Muscle layer of duodenum (tissue), 2 donors: Measurements from ENCODE around the gene LARP7.
"Not testable (repeated sequence)": the region's sequence is repeated elsewhere in the genome, so short reads cannot be mapped to it uniquely, and the experiment has no call there.

ENCODE experiments used
- H3K27ac ChIP-seq: one replicate; pipeline ENCODE4 v1.7.0; 2013; ENCODE audit warnings: mild to moderate bottlenecking, low read length
- H3K27me3 ChIP-seq: one replicate; pipeline ENCODE4 v1.7.0; 2013; ENCODE audit warnings: low read depth, mild to moderate bottlenecking, control low read depth, low read length
- H3K36me3 ChIP-seq, 2 donors: one replicate each; pipeline ENCODE4 v1.7.0; 2013; ENCODE audit warnings: low read length in 2 of 2, control low read depth in 1 of 2, mild to moderate bottlenecking in 1 of 2; ENCODE audit not compliant: insufficient read depth in 2 of 2, control insufficient read depth in 1 of 2
- H3K4me1 ChIP-seq, 2 donors: one replicate each; pipeline ENCODE4 v1.7.0; 2013; ENCODE audit warnings: low read length in 2 of 2, mild to moderate bottlenecking in 2 of 2, control low read depth in 1 of 2, moderate library complexity in 1 of 2; ENCODE audit not compliant: insufficient read depth in 2 of 2, control insufficient read depth in 1 of 2
- H3K4me3 ChIP-seq, 2 donors: one replicate each; pipeline ENCODE4 v1.7.0; 2013; ENCODE audit warnings: low read length in 2 of 2, low read depth in 1 of 2, mild to moderate bottlenecking in 1 of 2
- H3K9me3 ChIP-seq, 2 donors: one replicate each; pipeline ENCODE4 v1.7.0; 2013; ENCODE audit warnings: low read length in 2 of 2, control low read depth in 1 of 2, mild to moderate bottlenecking in 1 of 2; ENCODE audit not compliant: control insufficient read depth in 1 of 2
- donor health status: healthy.

Gene LARP7

GRCh38 chr4:112702892-112703291, 65.9 kb downstream of the LARP7 start:
- H3K36me3 ChIP-seq = no peaks in the 10 kb centered on the region
- no peak overlapping the region for H3K4me3 ChIP-seq

DNA sequence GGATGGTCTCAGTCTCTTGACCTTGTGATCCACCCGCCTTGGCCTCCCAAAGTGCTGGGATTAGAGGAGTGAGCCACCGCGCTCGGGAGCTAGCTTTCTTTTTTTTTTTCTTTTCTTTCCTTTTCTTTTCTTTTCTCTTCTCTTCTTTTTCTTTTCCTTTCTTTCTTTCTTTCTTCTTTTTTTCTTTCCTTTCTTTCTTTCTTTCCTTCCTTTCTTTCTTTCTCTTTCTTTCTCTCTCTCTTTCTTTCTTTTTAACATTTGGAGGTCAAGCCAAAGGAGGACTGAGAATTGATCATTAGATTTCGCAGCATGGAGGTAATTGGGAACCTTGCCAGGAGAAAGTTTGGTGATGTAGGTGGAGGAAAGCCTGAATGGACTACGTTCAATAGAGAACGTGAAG, 67.4 kb downstream of the LARP7 start:
- no peaks in the 10 kb centered on the region for H3K36me3 ChIP-seq
- H3K27ac ChIP-seq = no peak overlapping the region
- H3K27me3 ChIP-seq = peaks cover 16% of the 10 kb centered on the region
- no peaks in the 10 kb centered on the region for H3K9me3 ChIP-seq
- peaks cover 0 to 12% of the 10 kb centered on the region in 2 donors for H3K4me1 ChIP-seq
- H3K4me3 ChIP-seq = no peak overlapping the region

More at GRCh38 chr4:112702892-112703291, 65.9 kb downstream of the LARP7 start:
- Histone ChIP-seq H3K27ac (no peak overlapping the region), H3K9me3 (no peaks in the 10 kb centered on the region), H3K27me3 (peaks cover 16% of the 10 kb centered on the region), H3K4me1 (peaks cover 0 to 12% of the 10 kb centered on the region in 2 donors)

GRCh38 chr4:112704991-112705845, 68.3 kb downstream of the LARP7 start:
- H3K27ac ChIP-seq = no peak overlapping the region
- peaks cover 0 to 12% of the 10 kb centered on the region in 2 donors for H3K4me1 ChIP-seq
- H3K9me3 ChIP-seq = no peaks in the 10 kb centered on the region
- H3K27me3 ChIP-seq = peaks cover 16% of the 10 kb centered on the region
- no peaks in the 10 kb centered on the region for H3K36me3 ChIP-seq
- H3K4me3 ChIP-seq = peak overlapping the region in 1 of 2 donors; percentile 74

DNA sequence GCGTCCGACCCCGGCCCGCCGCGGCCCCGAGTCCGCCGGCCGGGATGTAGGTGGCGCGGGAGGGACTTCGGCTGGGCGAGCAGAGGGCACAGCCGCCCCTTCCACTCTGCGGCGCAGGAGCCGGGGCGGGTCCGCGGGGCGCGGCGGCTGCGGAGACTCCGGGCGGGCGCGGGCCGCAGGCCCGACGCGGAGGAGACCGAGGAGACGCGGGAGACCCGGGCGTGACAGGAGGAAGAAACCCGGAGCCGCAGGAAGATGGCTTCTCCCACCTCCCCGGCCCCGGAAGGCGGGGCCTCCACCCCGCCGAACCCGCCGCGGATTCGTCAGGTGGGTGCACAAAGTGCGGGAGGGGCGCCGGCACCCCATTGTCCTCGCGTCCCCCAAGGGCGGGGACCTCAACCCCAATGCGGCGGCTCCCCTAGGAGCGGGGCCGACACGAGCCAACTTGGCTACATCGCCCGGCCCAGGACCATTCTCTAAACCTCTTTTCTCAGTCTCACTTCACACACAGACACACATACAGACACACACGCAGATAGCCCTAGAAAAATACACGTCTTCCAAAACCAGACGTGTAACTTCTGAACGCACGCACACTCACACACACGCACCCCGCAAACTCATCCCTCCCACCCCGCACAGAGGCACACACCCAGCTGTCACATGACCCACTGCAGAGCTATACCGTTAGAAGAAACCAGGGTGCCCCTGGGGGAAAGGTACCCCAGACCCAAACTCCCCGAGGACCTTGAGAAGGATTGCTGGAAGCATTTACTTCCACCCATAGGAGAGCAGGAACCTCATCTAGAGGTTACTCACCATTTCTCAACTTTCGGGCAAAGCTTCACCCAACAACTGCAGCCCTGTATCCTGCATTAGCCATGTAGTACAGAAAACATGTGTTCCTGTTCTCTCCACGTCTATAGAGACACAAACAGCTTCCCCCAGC, 69.2 kb downstream of the LARP7 start:
- H3K36me3 ChIP-seq, H3K27ac ChIP-seq, H3K9me3 ChIP-seq: not testable (repeated sequence)
- H3K27me3 ChIP-seq = peaks cover 16% of the 10 kb centered on the region
- peak overlapping the region; percentile 67 to 74 for H3K4me3 ChIP-seq
- peaks cover 0 to 12% of the 10 kb centered on the region in 2 donors for H3K4me1 ChIP-seq

DNA sequence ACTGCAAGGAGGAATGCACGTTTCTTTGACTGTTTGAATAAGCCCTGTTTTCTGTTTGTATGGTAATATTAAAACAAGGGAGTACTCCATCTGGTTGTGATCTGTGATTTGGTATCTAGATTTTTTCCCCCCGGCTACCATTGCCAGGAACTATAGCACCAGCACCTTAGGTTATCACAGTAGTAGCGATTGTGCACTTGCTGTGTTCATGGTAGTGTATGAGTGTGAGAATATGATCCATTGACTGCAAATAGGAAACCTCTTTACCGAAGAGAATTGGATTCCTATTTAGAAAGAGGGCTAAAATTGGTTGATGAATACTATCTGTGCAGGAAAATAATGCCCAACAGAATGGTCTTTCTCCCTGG, 69.9 kb downstream of the LARP7 start:
- Histone ChIP-seq H3K9me3 (no peaks in the 10 kb centered on the region), H3K27ac (no peak overlapping the region), H3K27me3 (peaks cover 16% of the 10 kb centered on the region), H3K36me3 (no peaks in the 10 kb centered on the region), H3K4me1 (peaks cover 0 to 12% of the 10 kb centered on the region in 2 donors), H3K4me3 (peak overlapping the region; percentile 67 to 74)
